ENCODE data around the gene ST6GALNAC1. TPM values are rescaled to one million over a fixed set of nuclear protein-coding genes. Genes with fewer than 3 reads are reported as not detected.

ST6GALNAC1 gene
- total RNA-seq, 4 donors from 2014 or later, result 0.29 to 7.0 (median 1.1) TPM

DNA sequence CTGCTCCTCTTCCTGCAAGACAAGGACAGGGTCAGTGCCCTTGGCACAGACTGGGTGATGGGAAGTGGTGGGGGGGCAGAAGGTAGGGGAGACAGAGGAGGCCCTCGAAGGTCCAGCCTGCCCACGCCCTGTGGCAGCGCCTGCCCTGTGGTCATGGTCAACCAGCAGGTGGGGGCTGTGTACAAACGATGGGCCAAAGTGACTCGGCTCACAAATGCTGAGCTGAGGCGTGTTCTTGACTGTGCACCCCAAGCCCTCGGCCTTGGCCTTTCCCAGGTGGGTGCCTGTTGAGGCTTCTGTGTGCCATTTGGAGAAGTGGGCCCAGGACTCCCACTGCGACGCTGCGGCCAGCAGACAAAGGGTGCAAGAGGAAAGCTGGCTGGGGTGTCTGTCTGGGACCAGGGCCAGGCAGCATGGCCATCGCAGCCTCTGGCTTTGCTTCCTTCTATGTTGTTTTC lies 44.6 kb upstream of the ST6GALNAC1 start:
- DNase-seq, result peak; percentile 59 to 74
- intact Hi-C loops (cut with DNase I), result loop anchor here (10.0 kb wide), 1 partner anchor 163 kb away; no protein-coding TSS in a partner anchor
- H3K4me3 ChIP-seq (replicated peaks in 1 of 3), result no peak overlapping the region

DNA sequence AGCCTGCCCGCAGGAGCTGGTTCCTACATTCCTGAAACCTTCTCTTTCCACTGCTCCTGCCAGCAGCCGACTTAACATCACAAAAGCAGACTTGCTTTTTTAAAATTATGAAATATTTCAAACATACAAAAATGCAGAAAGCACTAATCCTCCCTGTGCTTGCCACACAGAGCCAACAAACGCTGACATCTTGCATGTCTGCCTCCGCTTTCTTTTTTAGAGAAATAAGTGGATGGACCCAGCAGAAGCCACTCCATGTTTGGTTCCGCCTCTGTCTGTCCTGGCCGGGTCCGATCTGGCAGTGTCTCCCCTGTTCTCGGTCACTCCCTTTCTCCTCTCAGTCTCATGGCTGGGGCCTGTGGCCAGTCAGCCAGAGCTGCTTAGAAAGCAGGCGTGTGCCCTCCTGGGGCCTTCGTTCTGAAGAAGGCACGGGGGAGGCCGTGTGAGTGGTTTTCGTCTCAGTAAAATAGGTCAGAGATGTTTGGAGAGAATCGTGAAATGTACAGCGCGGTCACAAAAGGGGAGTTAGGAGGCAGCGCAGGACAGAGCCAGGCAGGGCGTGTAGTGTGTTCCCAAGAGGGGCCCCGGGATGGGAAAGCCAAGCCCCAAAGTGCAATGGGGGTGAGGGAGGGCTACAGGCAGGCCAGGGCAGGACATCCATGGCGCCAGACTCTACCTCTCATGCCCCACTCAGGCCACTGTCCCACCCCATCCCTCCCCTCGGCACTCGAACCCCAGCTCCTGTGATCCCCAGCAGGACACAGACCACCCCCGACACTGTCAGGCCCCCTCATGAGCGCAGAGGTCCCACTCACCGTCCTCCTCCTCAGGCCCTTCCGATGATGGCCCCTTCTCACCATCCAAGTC lies 44.0 kb upstream of the ST6GALNAC1 start:
- Histone ChIP-seq H3K27me3 (no peaks in the 10 kb centered on the region), H3K9me3 (no peaks in the 10 kb centered on the region), H3K36me3 (peaks cover 15 to 16% of the 10 kb centered on the region in 2 donors), H3K27ac (peak overlapping the region; percentile 88 to 94 (median 93)), H3K4me1 (peaks cover 40 to 85% of the 10 kb centered on the region in 2 donors), H3K4me3 (replicated peaks in 1 of 3) (no peak overlapping the region)
- intact Hi-C loops (cut with DNase I), result loop anchor here (10.0 kb wide), 1 partner anchor 163 kb away; no protein-coding TSS in a partner anchor
- DNase-seq, result peak; percentile 91 to 94
- 34 to 45% methylated on average over 24 to 26 of the region's 26 CpGs for WGBS, 2 donors
- TF ChIP-seq POLR2A (IDR thresholded peaks at IDR 0.05) (peak in 1 of 2 donors; percentile 45), CTCF (IDR thresholded peaks at IDR 0.05) (no peak)

More for the DNA sequence above, 44.6 kb upstream of the ST6GALNAC1 start:
- H3K27me3 ChIP-seq, result no peaks in the 10 kb centered on the region
- 58 to 63% methylated on average over 4 to 11 of the region's 11 CpGs for WGBS, 2 donors
- H3K27ac ChIP-seq, result peak overlapping the region; percentile 88 to 94 (median 93)
- no peak for TF ChIP-seq CTCF (IDR thresholded peaks at IDR 0.05)
- TF ChIP-seq POLR2A (IDR thresholded peaks at IDR 0.05), result no peak
- H3K4me1 ChIP-seq, result peaks cover 40 to 80% of the 10 kb centered on the region in 2 donors
- H3K9me3 ChIP-seq, result no peaks in the 10 kb centered on the region
- peaks cover 9 to 12% of the 10 kb centered on the region in 2 donors for H3K36me3 ChIP-seq

DNA sequence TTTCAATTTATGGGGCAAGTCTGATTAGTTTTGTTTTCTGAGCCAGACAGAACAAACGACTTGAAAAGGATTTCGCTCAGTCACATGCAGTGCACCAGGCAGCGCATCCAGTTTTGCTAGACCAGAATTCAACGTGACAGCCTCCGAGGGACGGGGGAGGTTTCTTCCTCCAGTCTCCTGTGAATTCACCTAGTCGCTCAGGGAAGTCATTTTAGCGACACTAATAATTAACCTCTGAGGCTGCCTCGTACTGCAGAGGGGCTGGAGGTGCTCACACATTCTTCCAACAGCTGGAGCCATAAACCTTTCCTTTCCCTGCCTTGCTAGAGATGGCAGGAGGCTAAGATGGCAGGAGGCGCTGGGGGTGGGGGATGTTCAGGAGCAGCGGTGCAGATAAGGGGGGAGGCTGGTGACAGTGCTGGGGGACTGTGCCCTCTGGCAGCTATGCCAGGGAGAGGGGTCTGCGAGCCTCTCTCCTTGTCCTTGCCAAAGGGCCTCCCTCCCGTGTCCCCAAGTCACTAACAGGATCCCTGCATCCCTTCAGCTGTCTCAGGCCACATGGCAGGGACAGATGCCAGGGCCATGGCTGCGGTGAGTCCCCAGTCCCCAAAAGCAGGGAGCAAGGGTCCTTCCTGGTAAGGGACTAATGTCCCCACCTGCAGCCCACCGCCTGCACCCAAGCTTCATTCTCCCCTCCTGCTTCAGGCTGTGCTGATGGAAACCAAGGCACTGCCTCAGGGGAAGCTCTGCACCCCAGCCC lies 43.2 kb upstream of the ST6GALNAC1 start:
- DNase-seq, result peak in 1 of 2 donors; percentile 27
- intact Hi-C loops (cut with DNase I), result loop anchor here (10.0 kb wide), 1 partner anchor 162 kb away; no protein-coding TSS in a partner anchor
- no peak for TF ChIP-seq POLR2A (IDR thresholded peaks at IDR 0.05)
- no peak for TF ChIP-seq CTCF (IDR thresholded peaks at IDR 0.05)
- Histone ChIP-seq H3K36me3 (peaks cover 15 to 17% of the 10 kb centered on the region in 2 donors), H3K4me1 (peaks cover 34 to 83% of the 10 kb centered on the region in 2 donors), H3K4me3 (replicated peaks in 1 of 3) (no peak overlapping the region), H3K27me3 (no peaks in the 10 kb centered on the region), H3K9me3 (no peaks in the 10 kb centered on the region), H3K27ac (peak overlapping the region; percentile 88 to 94 (median 93))
- WGBS, 2 donors, result 76 to 82% methylated on average over 10 to 12 of the region's 15 CpGs

- no peaks in the 10 kb centered on the region for H3K9me3 ChIP-seq
- H3K27me3 ChIP-seq, result no peaks in the 10 kb centered on the region
- intact Hi-C loops (cut with DNase I), result loop anchor here (10.0 kb wide), 1 partner anchor 161 kb away; no protein-coding TSS in a partner anchor
- peaks cover 31 to 83% of the 10 kb centered on the region in 2 donors for H3K4me1 ChIP-seq
- 71 to 87% methylated on average over 8 of the region's 8 CpGs for WGBS, 2 donors
- H3K27ac ChIP-seq, result peak overlapping the region; percentile 88 to 94 (median 93)
- H3K36me3 ChIP-seq, result peaks cover 15 to 17% of the 10 kb centered on the region in 2 donors
- H3K4me3 ChIP-seq (replicated peaks in 1 of 3), result no peak overlapping the region
- no peak for TF ChIP-seq CTCF (IDR thresholded peaks at IDR 0.05)
- TF ChIP-seq POLR2A (IDR thresholded peaks at IDR 0.05), result no peak
- no peak for DNase-seq
Measured at GRCh38 chr17:76685846-76686245, 42.3 kb upstream of the ST6GALNAC1 start.

All from thyroid gland (tissue), 4 donors.